Inflammatory macrophage treated with lipopolysaccharide for 4 hours (primary cell): ENCODE data around the gene RAB22A.
"Not testable (repeated sequence)": the region's sequence is repeated elsewhere in the genome, so short reads cannot be mapped to it uniquely, and the experiment has no call there.

ENCODE experiments used
- DNase-seq: peaks from one replicate; pipeline ENCODE4 v3.0.0-alpha.2; 2020

RAB22A gene

DNA sequence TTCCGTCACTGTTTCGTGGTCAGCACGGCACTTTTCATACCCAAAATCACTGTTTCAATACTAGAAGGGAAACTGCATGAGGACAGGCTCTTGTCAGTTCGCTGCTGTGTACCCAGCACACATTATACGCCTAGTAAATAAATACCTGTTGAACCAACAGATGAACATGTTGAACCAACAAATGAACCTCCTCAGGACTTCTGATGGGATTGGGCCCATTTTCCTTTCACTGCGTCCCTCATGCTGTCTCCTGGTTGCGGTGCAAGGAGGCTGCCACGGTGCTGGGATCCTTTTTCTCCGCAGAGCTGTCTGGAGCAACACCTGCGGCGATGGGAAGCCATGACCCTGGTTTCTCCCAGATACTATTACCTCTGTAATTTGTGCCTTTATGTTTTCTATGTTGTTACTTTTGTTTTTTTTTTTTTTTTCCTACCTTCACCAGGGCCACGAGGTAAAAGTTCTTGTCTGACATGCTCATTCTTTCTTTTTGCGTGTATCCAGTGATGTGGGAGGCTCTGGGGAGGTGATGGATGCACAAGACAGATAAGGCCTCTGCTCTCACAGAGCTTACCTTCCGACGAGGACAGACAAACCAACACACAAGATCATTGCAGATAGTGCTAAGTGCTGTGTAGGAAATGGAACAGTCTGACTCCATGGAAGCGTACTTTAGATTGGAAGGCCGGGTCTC, 80.6 kb downstream of the RAB22A start:
- DNase-seq, result no peak

DNA sequence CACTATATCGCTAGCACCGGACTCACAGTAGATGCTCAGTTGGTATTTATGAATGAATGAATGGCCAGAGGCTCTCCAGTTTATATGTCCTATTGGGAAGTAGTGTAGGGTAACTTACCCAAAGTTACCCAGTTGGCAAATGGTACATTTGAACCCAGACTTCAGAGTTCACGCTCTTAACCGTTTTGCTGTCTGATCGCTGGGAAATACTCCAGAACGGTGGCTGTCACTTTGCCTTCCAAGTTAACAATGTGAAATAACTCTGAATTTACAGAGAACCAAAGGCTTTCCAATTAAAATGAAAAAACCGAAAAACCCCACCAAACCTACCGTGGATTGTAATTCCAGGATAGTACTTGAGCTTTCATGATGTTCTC, 81.1 kb downstream of the RAB22A start:
- DNase-seq, result no peak

DNA sequence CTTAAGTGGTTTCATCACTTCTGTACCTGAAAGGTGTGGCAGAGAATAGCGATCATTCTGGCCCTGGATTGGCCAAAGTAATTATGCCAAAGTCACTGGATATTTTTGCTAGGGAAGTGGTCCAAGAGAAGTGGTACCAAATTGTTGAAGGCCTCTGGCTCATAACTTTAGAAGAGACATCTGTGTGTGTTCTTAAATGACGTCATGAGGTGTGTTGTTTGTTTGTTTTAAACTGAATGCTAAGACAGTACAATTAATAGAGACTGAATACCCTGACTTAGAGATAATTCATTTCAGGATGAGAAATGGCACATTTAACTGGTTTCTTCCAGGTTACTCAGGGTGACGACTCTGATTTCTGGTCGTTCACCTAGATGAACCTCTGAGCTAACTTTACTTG, 82.8 kb downstream of the RAB22A start:
- no peak for DNase-seq

DNA sequence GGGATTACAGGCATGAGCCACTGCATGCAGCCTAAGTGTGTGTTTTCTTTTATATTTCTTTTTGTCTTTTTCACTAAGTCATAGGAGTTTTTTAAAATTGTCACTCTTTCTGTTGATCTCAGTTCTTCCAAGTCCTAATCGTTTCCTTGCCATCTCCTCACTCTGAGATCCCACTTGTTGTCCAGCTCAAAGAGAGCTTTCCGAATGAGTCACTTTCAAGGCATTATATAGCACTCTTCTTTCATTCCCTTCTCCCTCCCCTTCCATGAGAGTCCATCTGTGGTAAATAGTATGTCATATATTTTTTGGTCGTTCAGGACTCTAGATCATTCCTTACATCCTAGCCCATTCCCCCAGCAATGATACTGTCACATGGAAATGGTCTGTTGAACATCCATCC, 83.8 kb downstream of the RAB22A start:
- DNase-seq, result no peak

DNA sequence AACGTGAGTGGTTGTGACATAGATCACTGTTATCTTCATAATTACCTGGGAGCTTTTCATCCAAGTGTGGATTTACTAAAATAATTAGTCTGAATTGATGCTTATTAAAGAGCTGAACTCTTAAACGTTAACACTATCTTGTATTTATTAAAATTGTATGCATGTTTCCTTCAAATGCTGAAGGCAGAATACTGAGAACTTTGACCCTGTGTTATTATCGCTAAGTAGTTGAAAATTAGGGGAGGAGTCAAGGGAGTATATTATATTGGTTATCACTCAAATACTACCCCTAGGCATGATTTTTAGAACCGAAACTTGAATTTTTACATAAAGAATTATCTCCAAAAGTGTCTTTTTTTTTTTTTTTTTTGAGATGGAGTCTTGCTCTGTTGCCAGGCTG, 85.3 kb downstream of the RAB22A start:
- DNase-seq, result no peak

DNA sequence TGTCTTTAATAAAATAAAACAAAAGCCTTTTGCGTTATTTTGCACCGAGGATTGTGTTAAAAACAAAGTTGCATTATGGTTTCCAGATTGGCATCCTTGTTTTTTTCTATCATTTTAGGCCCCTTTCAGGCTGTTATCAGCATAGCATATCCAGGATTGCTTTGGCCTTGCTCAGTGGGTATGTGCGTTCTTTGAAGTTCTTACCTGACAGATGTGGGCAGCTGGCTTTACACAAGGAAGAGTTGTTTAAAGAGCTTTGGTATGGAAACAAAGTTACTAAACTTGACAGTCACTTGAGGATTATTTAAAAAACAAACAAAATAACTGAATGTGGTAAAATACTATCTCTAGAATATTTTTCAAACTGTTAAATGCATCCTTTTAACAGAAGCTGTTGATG, 86.1 kb downstream of the RAB22A start:
- DNase-seq, result no peak

DNA sequence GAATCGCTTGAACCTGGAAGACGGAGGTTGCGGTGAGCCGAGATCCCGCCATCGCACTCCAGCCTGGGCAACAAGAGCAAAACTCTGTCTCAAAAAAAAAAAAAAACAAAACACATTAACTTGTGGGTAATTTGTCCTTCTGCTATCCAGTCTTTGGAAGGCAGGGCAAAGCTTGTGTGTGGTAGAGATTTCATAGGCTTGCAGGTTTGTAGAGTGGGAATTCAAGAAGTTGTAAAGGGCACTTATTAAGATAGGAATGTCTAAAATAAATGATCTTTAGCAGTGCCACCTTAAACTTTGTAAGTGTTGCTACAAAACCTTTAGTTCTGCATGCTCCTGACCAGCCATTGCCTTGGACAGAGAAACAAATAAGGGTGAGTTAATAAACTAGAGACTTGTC, 87.9 kb downstream of the RAB22A start:
- no peak for DNase-seq

DNA sequence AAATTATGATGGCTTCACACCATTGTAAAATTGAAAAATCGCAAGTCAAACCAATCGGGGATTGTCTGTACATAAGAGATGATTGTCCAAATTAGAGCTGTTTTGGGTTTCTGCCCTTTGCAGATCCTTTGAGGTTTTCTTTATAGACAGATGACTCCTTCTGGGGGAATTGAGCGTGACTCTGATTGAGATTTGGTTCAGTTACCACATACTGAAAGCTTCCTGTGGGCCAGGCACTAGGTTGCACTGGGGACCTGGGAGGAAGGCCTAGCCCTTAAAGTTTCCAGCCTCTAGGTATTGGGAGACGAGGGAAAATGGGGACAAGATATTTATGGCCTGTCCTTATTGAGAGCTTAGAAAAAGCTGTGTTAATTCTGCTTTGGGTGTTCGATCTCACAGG, 88.7 kb downstream of the RAB22A start:
- no peak for DNase-seq

DNA sequence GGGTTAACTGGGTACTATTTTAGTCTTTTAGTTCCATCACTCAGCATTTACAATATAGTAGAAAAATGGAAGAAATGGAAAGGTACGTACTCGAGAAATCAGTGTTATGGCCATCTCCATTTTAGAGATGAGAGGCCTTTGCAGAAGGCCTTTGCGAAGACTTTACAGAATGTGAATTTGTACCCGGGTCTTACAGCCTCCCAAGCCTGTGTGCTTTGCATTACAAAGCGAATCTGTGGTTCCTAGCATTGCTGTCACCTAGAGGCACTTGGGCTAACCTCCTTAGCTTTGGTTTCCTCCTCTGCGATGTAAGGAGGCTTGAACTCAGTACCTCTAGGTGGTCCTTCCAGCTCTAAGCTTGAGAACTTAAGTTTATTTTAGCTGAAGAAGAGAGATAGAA, 90.4 kb downstream of the RAB22A start:
- no peak for DNase-seq

DNA sequence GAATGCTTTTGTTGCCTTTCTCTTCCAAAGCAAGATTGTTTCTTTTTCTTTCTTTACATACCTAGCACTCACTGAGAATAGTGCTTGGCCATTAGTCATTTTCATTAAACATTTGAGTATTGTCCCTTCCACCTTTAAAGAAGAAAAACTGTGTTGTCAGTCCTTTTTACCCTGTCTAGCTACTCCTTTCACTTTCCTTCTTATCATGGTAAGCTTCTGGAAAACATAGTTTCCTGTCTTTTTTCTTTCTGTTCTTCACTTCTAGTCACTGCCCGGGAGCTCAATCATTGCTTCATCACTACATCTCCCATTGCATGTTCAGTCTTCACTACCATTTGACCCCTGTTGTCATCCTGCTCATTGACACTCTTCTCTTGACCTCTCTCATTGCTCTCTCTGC, 91.6 kb downstream of the RAB22A start:
- peak; percentile 69 for DNase-seq

DNA sequence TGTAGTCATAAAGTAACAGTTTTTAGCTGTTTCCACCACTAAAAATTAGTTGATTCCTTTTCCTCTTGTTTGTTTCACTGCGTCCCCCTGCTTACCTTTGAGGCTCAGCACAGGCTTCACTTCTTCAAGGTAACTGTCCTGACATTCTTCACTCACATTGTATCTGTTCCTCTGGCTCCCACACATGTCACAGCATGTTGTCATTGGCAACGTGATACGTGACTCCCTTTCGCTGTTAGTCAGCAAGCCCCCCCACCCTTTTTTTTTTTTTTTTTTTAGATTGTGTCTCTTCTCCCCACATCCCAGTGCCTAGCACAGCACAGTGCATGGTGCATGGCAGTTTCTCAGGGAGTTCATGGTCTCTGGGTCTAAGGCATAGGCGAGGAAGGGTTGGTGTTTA, 92.8 kb downstream of the RAB22A start:
- DNase-seq, result no peak

DNA sequence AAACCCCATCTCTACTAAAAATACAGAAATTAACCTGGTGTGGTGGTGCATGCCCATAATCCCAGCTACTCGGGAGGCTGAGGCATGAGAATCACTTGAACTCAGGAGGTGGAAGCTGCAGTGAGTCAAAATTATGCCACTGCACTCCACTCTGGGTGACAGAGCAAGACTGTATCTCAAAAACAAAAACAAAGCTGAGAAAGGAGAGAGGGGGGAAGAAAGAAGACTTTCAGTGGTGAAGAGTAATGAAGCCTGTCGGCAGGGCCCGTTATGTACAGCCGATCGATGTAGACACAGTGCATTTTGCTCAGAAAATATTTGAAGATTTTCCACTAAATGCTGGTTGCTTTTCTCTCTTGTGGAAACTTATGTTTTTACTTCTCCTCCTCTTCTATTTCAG, 93.3 kb downstream of the RAB22A start:
- no peak for DNase-seq

DNA sequence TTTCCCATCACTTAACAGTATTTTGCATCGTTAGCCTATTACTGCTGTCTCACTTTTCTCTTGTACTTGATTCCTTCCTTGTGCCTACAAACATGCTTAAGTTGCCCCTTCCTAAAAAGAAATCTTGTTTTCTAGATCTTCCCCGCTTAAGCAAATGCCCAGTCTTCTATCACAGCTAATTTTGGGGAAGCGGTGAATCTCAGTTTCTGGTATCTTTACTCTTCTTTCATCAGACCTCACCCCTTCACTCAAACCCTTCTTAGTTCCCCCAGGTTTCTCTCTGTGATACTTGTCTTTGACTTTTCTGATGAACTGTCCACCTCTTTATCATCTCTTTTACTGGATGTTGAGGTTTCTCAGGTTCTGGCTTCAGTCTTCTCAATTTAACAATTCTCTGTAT, 93.8 kb downstream of the RAB22A start:
- no peak for DNase-seq

DNA sequence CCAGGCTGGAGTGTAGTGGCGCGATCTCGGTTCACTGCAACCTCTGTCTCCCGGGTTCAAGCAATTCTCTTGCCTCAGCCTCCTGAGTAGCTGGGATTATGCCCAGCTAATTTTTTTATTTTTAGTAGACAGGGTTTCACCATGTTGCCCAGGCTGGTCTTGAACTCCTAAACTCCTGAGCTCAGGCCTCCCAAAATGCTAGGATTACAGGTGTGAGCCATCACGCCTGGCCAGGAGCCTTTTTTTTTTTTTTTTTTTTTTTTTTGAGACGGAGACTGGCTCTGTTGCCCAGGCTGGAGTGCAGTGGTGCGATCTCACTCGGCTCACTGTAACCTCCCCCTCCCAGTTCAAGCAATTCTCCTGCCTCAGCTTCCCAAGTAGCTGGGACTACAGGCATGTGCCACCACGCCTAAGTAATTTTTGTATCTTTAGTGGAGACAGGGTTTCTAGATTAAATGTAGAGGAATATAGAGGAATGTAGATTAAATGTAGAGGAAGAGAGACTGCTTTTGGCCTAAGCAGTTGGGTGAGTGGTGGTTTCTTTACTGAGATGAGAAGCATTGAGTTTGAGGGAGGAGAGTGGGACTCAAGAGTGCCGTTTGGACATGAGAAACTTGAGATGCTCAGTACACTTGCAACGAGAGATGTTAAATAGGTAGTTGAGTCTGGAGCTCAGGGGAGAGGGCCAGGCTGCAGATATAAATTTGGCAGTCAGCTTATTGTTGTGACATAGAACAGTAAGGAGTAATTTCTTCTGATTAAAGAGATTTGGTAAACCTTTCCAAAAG, 96.2 kb downstream of the RAB22A start:
- DNase-seq, result no peak

DNA sequence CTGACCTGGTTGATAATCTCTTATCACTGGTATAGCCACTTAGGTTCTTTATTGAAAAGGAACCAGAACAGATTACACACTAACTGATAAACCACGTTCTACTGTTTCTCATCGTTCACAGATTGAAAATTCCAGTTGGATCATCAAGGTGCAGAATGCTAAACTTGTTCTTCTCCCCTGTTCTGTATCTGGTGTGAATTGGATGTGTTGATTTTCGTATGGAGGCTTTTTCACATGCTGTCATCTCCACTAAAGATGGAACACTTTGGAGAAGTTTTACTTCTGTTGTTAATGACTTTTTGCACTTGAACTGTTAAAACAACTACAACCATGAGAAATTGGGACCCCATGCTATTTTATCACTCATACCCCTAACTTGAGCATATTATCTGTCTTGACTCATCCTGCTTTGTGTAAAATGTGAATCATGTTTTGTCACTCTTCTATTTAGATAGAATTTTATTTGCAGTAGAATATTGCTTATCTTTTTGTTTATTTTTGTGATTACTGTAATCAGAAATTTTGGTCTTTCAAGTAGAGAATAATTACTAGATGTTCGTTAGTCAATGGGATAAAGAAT, 97.0 kb downstream of the RAB22A start:
- no peak for DNase-seq

DNA sequence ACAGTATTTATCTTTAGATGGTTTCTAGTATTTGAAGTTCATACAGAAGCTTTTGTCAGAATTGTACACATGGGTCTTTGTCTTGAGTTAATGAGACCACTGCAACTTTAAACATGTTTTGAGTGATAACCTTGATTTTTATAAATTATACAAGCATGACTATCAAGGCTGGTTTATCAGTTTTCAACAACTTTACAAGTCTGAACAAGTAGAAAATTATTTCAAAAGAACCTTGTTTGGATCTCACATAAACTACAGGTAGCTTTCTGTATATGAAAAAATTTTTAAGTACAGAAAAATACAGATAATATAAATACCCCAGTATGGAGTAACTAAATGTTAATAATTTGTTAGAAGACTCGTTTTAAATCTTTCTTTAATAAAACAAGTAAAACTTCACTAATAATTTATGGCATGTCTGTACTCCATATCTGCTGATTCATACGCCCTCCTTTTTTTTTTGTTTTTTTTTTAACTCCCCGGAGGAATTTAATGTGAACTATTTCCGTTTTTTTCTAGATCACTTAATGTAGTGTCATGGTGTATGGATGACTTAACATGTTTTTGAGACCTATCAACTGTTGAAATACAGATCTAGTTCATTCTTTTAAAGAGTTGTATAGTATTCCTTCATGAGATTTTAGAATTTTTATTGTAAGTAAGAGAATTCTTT, 97.8 kb downstream of the RAB22A start:
- DNase-seq, result peak; percentile 73

DNA sequence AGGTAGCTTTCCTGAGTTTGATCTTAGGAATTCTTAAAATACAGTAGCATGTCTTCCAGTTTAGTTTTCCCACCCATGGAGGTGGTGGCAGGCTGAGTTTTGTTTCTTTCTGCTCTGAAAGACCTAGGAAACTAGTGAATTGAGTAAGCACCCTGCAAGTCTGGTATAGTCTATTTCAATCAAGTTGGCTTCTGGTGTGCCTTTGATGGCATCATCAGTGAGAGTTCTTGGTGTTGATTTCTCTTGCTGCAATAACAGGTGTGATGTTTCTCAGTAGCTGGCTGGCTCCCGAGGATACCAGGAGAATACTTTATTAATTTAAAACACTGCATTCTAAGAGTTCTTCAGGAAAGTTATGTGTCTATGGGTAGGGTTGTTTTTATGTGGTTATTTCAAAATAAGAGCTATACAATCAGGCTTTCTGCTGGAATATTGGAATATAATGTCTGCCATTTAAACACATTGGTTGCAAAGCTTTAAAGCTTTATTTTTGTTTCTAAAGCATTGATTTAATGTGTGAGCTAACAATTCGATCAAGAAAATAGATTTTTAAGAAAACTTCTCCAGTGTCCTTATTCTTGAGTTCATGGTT, 98.5 kb downstream of the RAB22A start:
- DNase-seq, result peak; percentile 43

DNA sequence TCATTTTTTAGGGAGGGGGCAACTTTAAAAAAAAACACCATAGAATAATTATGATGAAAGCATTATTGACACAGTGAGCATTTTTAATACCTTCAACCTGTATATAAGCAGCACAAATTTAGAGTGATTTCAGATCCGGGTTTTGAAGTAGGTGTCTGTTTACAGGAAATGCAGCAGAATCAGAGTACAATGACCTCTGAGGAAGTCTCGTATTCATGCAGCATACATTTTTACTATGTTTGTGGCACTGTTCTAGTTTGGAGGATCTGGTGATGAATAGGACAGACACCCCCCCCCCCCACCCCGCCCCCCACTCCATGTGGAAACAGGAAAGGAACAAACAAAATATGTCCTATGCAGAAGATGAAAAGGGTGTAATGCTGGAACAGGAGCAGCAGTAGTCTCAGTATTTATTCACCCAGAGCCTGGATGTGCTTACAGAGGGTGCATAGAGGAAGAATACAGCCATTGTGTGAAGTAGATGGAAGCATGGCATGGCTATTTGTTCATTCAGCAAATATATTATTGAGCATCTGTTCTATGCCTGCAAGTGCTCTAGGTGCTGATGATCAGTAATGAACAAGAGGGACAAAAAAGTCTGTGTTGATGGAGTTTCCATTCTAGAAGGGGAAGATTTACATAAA, 99.2 kb downstream of the RAB22A start:
- DNase-seq, result no peak

DNA sequence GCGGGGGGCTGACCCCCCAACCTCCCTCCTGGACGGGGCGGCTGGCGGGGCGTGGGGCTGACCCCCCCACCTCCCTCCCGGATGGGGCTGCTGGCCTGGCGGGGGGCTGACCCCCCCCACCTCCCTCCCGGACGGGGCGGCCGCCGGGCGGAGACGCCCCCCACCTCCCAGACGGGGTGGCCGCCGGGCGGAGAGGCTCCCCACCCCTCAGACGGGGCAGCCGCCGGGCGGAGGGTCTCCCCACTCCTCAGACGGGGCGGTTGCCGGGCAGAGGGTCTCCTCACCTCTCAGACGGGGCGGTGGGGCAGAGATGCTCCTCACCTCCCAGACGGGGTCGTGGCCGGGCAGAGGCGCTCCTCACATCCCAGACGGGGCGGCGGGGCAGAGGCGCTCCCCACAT, 104.7 kb downstream of the RAB22A start:
- DNase-seq, result not testable (repeated sequence)

DNA sequence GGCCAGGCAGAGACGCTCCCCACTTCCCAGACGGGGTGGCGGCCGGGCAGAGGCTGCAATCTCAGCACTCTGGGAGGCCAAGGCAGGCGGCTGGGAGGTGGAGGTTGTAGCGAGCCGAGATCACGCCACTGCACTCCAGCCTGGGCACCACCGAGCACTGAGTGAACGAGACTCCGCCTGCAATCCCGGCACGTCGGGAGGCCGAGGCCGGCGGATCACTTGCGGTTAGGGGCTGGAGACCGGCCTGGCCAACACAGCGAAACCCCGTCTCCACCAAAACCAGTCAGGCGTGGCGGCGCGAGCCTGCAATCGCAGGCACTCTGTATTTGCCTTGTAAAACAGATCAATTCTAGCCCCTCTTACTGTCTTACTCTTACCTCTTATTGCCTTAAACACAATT, 105.3 kb downstream of the RAB22A start:
- DNase-seq, result not testable (repeated sequence)

DNA sequence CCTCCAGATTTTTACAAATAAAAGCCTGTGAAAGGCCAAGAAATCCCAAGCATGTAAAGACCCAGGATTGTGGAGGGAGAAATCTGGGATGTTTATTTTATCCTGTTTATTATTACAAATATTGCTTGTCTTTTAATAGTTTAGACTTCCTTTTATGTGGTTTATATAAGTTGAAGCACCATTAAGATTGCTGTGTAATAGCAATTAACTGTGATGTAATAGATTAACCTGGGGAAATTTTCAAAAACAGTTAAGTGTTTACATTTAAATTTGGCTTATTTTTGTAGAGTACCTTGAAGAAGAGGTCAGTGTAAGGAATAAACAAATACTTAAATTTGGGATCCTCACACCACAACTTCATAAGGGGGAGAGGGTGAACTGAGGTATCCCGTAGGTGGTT, 106.5 kb downstream of the RAB22A start:
- DNase-seq, result no peak

DNA sequence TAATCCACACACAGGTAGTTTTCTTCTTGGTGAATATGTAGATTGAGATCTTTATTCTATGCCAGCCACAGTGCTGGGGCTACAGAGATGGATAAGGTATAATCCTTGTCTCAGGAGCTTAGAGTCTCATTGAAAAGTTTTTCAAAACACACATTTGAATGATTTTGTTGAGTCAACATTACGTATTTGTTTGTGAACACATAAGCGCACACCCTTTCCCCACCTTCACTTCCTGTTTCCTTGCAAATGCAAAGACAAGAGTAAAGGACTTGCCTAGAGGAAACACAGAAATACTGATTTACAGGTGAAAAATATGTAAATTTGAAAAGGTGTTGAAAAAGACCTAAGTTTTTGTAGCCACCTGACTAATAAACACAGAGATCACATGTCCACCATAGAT, 107.3 kb downstream of the RAB22A start:
- DNase-seq, result peak; percentile 13
